K562 (cell line): ENCODE results near the gene EEF1A2. TPM values are rescaled to one million over a fixed set of nuclear protein-coding genes. Genes with fewer than 3 reads are reported as not detected.

Experiments
- ATAC-seq: fragments of 200-7000 bp; cut with Tn5 transposase; 3 replicates; pipeline ENCODE4 v1.9.1; 2020; ENCODE audit warnings: moderate library complexity
- BruUV-seq: library from RNA; stranded (reverse); fragments of 400-500 nt; replicated peaks from 2 replicates; lab custom pipeline; 2021; lab: Mats Ljungman, UMichigan
- CTCF ChIA-PET: fragments of 300-600 bp; formaldehyde crosslinking; extraction: SDS; loops from one replicate; lab custom pipeline; 2021; ENCODE audit warnings: low intra/inter-chr PET ratio; lab: Yijun Ruan, JAX
- POLR2A ChIA-PET: fragments of 300-600, 350-650 bp; sonication (Branson Sonifier 250); formaldehyde crosslinking; extraction: SDS; loops from one replicate; lab custom pipeline; 2021; ENCODE audit warnings: antibody characterized with exemption, inconsistent platforms; lab: Yijun Ruan, JAX
- DNase-seq, 4 experiments: peaks; one replicate each; pipeline versions ENCODE4 v3.0.0 to v3.0.0-alpha.2; 2011 to 2018; ENCODE audit warnings: low spot score in 3 of 4, mixed read lengths in 3 of 4; ENCODE audit errors: extremely low read depth in 1 of 4
- FAIRE-seq: peaks from 2 replicates; lab custom pipeline; 2011; peaks lifted over from hg19 to GRCh38; lab: Jason Lieb, UNC
- H2AFZ ChIP-seq: 2 replicates; pipeline ENCODE4 v1.6.0; 2011; ENCODE audit warnings: low read depth, low read length, control low read depth, inconsistent platforms
- H3K27ac ChIP-seq: fragments of 200-600 bp; 3 replicates; pipeline ENCODE4 v1.8.0; 2011; ENCODE audit warnings: low read depth, mild to moderate bottlenecking, control low read depth, inconsistent platforms, low read length, moderate library complexity, mixed read lengths; ENCODE audit errors: extremely low read depth
- H3K27me3 ChIP-seq, 2 experiments: fragments of 300-600 bp in 1 of 2; 2 replicates in 1 of 2; 3 replicates in 1 of 2; pipeline versions ENCODE4 v1.6.0 to v1.8.0; 2011; ENCODE audit warnings: inconsistent platforms in 2 of 2, low read length in 2 of 2, mild to moderate bottlenecking in 1 of 2, mixed read lengths in 1 of 2, moderate library complexity in 1 of 2; ENCODE audit not compliant: control insufficient read depth in 2 of 2, insufficient read depth in 2 of 2
- H3K36me3 ChIP-seq: fragments of 300-600 bp; 3 replicates; pipeline ENCODE4 v1.8.0; 2011; ENCODE audit warnings: mild to moderate bottlenecking, low read length, inconsistent platforms; ENCODE audit not compliant: control insufficient read depth, insufficient read depth
- H3K4me1 ChIP-seq, 2 experiments: fragments of 200-600 bp in 1 of 2; replicated peaks in 1 of 2; 2 replicates in 1 of 2; 3 replicates in 1 of 2; pipeline versions ENCODE4 v1.5.1 to v1.8.0; 2011; ENCODE audit warnings: inconsistent platforms in 2 of 2, low read length in 2 of 2, mild to moderate bottlenecking in 1 of 2, mixed read lengths in 1 of 2, moderate library complexity in 1 of 2; ENCODE audit not compliant: control insufficient read depth in 2 of 2, insufficient read depth in 2 of 2
- H3K4me2 ChIP-seq: 2 replicates; pipeline ENCODE4 v1.6.1; 2011; ENCODE audit warnings: low read length, control low read depth, inconsistent platforms, mixed read lengths; ENCODE audit not compliant: insufficient read depth
- H3K4me3 ChIP-seq: fragments of 200-600 bp; sonication (generic), shearing (Covaris generic); 2 replicates; pipeline ENCODE4 v1.5.1; 2016; ENCODE audit warnings: control low read depth, inconsistent platforms
- H3K79me2 ChIP-seq: fragments of 200-600 bp; 3 replicates; pipeline ENCODE4 v1.8.0; 2011; ENCODE audit warnings: low read length, inconsistent platforms; ENCODE audit not compliant: control insufficient read depth, insufficient read depth
- H3K9ac ChIP-seq, 2 experiments: 2 replicates each; pipeline versions ENCODE4 v1.6.0 to v1.6.1; 2011; ENCODE audit warnings: low read depth in 2 of 2, low read length in 2 of 2, control low read depth in 1 of 2, inconsistent platforms in 1 of 2, mild to moderate bottlenecking in 1 of 2, mixed read lengths in 1 of 2; ENCODE audit not compliant: insufficient read depth in 1 of 2
- H3K9me1 ChIP-seq: one replicate; pipeline ENCODE4 v1.6.0; 2011; ENCODE audit warnings: inconsistent platforms, mild to moderate bottlenecking, low read length, moderate library complexity; ENCODE audit not compliant: control insufficient read depth, insufficient read depth
- H3K9me3 ChIP-seq: replicated peaks from 2 replicates; pipeline ENCODE4 v1.5.1; 2011; ENCODE audit warnings: low read depth, low read length, inconsistent platforms; ENCODE audit not compliant: control insufficient read depth, insufficient read depth
- H4K20me1 ChIP-seq: replicated peaks from 2 replicates; pipeline ENCODE4 v1.6.1; 2011; ENCODE audit warnings: low read length, inconsistent platforms, mixed read lengths; ENCODE audit not compliant: control insufficient read depth, insufficient read depth
- CBFA2T2 ChIP-seq: fragments of 450-650 bp; conservative IDR thresholded peaks from 2 replicates; pipeline ENCODE4 v1.6.1; 2017; ENCODE audit warnings: mild to moderate bottlenecking
- CCNT2 ChIP-seq: IDR thresholded peaks from 2 replicates; pipeline ENCODE4 v1.6.1; 2011; ENCODE audit warnings: borderline replicate concordance, low read depth, mild to moderate bottlenecking, moderate library complexity, mixed read lengths, low read length; ENCODE audit not compliant: insufficient read length; ENCODE audit errors: extremely low read depth
- KDM5B ChIP-seq: fragments of 200-600 bp; sonication (generic); IDR thresholded peaks from 2 replicates; pipeline ENCODE4 v1.6.1; 2012; ENCODE audit warnings: low read depth, mild to moderate bottlenecking, moderate library complexity, low read length, control low read depth, inconsistent platforms; ENCODE audit not compliant: insufficient replicate concordance
- NCOR1 ChIP-seq: fragments of 450-650 bp; IDR thresholded peaks from 2 replicates; pipeline ENCODE4 v1.6.1; 2016; ENCODE audit warnings: mild to moderate bottlenecking, moderate library complexity
- NR1H2 ChIP-seq: sonication (generic); formaldehyde crosslinking; IDR thresholded peaks from 2 replicates; pipeline ENCODE4 v1.4.0; 2020; ENCODE audit warnings: mild to moderate bottlenecking, missing genetic modification reagents
- SIRT6 ChIP-seq: IDR thresholded peaks from one replicate; pipeline ENCODE4 v1.6.1; 2012; ENCODE audit warnings: low read depth, mild to moderate bottlenecking, control low read depth, inconsistent platforms, low read length, moderate library complexity
- SNRNP70 ChIP-seq: fragments of 200-400 bp; formaldehyde crosslinking; optimal IDR thresholded peaks from 2 replicates; pipeline ENCODE3; 2017; ENCODE audit warnings: low read depth, low read length
- SREBF1 ChIP-seq: fragments of 150-350 bp; IDR thresholded peaks from 2 replicates; pipeline ENCODE4 v1.6.1; 2014; ENCODE audit warnings: antibody characterized with exemption, low read depth, low read length, borderline replicate concordance
- TCF7L2 ChIP-seq: fragments of 150-350 bp; IDR thresholded peaks from 2 replicates; pipeline ENCODE4 v1.6.1; 2016; ENCODE audit warnings: low read depth, mild to moderate bottlenecking, low read length, moderate library complexity
- ZNF445 ChIP-seq: fragments of 250-450 bp; sonication (Bioruptor Pico); IDR thresholded peaks from 2 replicates; pipeline ENCODE4 v1.4.0; 2020; ENCODE audit warnings: low read depth, mild to moderate bottlenecking, moderate library complexity
- WGBS: fragments of 100-300 bp; shearing (Covaris generic); methylation state at CpG from one replicate; pipeline ENCODE4 v1.1.6; 2016; ENCODE audit warnings: low coverage, mixed read lengths; ENCODE audit not compliant: insufficient coverage; ENCODE audit errors: missing lambda C conversion rate; 5-methylcytosine and 5-hydroxymethylcytosine counted together
- in situ Hi-C: fragments of 300-500 bp; cut with MboI; formaldehyde crosslinking; loops from 4 replicates; pipeline ENCODE4 v1.15.0; 2018; ENCODE audit warnings: inconsistent platforms, mixed read lengths
- intact Hi-C: fragments of 100-400 bp; cut with micrococcal nuclease; formaldehyde crosslinking; loops from 2 replicates; pipeline ENCODE4 v1.14.2; 2022
- polyA plus RNA-seq, 8 experiments: library from polyadenylated mRNA; depleted of rRNA in 4 of 8; stranded (reverse) in 5 of 8; unstranded in 3 of 8; fragments of >200 nt; fragmentation: Nextera tagmentation in 2 of 8; fragmentation: Illumina TruSeq in 1 of 8; extraction: Ambion mirVana in 2 of 8; extraction: Trizol in 1 of 8; gene quantifications; 2 replicates each; pipeline versions ENCODE4 v1.2.1 to v1.2.3, GENCODE V29; 2011 to 2014; ENCODE audit warnings: inconsistent platforms in 1 of 8, missing spikeins in 1 of 8
- total RNA-seq, 7 experiments: library from RNA; depleted of rRNA in 6 of 7; stranded (reverse); fragments of >200 nt in 6 of 7; fragmentation: Illumina TruSeq in 2 of 7; extraction: Trizol in 2 of 7; gene quantifications; 2 replicates each; pipeline versions ENCODE4 v1.2.1 to v1.2.3, GENCODE V29; 2011 to 2021; ENCODE audit warnings: low replicate concordance in 1 of 7
- TF ChIP-seq, protein P1 (sequence below): sonication (generic); formaldehyde crosslinking; IDR thresholded peaks from 2 replicates; pipeline ENCODE4 v1.8.0; 2022; ENCODE audit warnings: missing genetic modification reagents, mild to moderate bottlenecking, moderate library complexity, borderline replicate concordance
- TF ChIP-seq, protein P2 (sequence below): fragments of 200-800 bp; sonication (Bioruptor generic); IDR thresholded peaks from 2 replicates; pipeline ENCODE4 v1.6.1; 2017; ENCODE audit warnings: missing genetic modification characterization, missing compliant biosample characterization
- TF ChIP-seq, protein P3 (sequence below): sonication (generic); formaldehyde crosslinking; IDR thresholded peaks from 2 replicates; pipeline ENCODE4 v1.8.0; 2022; ENCODE audit warnings: mild to moderate bottlenecking, missing genetic modification reagents, borderline replicate concordance
- TF ChIP-seq, protein P4 (sequence below): fragments of 450-650 bp; IDR thresholded peaks from 2 replicates; pipeline ENCODE4 v1.6.1; 2018; ENCODE audit warnings: mild to moderate bottlenecking, low read depth; ENCODE audit not compliant: partially characterized antibody
- TF ChIP-seq, protein P5 (sequence below): fragments of 250-450 bp; sonication (Bioruptor Pico); IDR thresholded peaks from 2 replicates; pipeline ENCODE4 v1.8.0; 2022; ENCODE audit warnings: moderate library complexity, mild to moderate bottlenecking, inconsistent platforms

The EEF1A2 gene
- total and polyA plus RNA-seq, 9 of the 15 experiments (the other 6 are each of a cell fraction or from before 2014, with no cell fraction given): 0.04 to 29.6 (median 11.5) TPM

DNA sequence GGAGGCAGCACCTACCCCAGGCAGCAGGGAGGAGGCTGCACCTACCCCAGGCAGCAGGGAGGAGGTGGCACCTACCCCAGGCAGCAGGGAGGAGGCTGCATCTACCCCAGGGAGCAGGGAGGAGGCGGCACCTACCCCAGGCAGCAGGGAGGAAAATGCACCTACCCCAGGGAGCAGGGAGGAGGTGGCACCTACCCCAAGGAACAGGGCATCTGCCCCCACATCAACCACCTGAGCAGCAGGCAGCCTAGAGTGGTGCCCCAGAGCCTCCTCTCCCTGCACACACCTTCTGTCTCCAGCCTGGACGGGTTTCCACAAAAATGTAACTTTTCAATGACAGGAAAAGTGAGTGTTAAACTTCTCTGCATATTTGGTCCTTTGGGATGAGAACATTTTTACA, 36.6 kb downstream of the EEF1A2 start:
- H3K9me1 ChIP-seq: no peaks in the 10 kb centered on the region
- H3K9me3 ChIP-seq: no peaks in the 10 kb centered on the region
- H3K79me2 ChIP-seq: no peaks in the 10 kb centered on the region
- intact Hi-C loops: no loop called here
- H3K4me3 ChIP-seq: no peak overlapping the region
- no peak for FAIRE-seq
- no TSS peak for BruUV-seq
- CTCF ChIA-PET: no interaction called here
- H2AFZ ChIP-seq: no peak overlapping the region
- peaks cover 0 to 28% of the 10 kb centered on the region in 2 experiments; a peak in 2 of 5 replicates for H3K4me1 ChIP-seq
- POLR2A ChIA-PET: no interaction called here
- H4K20me1 ChIP-seq: peaks cover 3% of the 10 kb centered on the region; the same call in 1 of the 2 replicates
- WGBS: 0% methylated on average over 2 of the region's 2 CpGs
- H3K27me3 ChIP-seq: peaks cover 37 to 85% of the 10 kb centered on the region in 2 experiments; a peak in 4 of 5 replicates
- DNase-seq: no peak
- ATAC-seq: no peak
- no peak overlapping the region for H3K9ac ChIP-seq
- no peaks in the 10 kb centered on the region for H3K36me3 ChIP-seq
- H3K27ac ChIP-seq: no peak overlapping the region
- in situ Hi-C loops: no loop called here
- no peak overlapping the region for H3K4me2 ChIP-seq
- TF ChIP-seq, protein P1, sequence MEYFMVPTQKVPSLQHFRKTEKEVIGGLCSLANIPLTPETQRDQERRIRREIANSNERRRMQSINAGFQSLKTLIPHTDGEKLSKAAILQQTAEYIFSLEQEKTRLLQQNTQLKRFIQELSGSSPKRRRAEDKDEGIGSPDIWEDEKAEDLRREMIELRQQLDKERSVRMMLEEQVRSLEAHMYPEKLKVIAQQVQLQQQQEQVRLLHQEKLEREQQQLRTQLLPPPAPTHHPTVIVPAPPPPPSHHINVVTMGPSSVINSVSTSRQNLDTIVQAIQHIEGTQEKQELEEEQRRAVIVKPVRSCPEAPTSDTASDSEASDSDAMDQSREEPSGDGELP (CRISPR knock-in tag): no peak
- TF ChIP-seq ZNF445 (CRISPR knock-in tag) (no peak), SREBF1 (no peak), SNRNP70 (no peak), CBFA2T2 (no peak), KDM5B (no peak), NR1H2 (CRISPR knock-in tag) (no peak), SIRT6 (no peak), CCNT2 (no peak), TCF7L2 (no peak), NCOR1 (no peak)
- TF ChIP-seq, protein P2, sequence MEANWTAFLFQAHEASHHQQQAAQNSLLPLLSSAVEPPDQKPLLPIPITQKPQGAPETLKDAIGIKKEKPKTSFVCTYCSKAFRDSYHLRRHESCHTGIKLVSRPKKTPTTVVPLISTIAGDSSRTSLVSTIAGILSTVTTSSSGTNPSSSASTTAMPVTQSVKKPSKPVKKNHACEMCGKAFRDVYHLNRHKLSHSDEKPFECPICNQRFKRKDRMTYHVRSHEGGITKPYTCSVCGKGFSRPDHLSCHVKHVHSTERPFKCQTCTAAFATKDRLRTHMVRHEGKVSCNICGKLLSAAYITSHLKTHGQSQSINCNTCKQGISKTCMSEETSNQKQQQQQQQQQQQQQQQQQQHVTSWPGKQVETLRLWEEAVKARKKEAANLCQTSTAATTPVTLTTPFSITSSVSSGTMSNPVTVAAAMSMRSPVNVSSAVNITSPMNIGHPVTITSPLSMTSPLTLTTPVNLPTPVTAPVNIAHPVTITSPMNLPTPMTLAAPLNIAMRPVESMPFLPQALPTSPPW (CRISPR knock-in tag): no peak
- TF ChIP-seq, protein P3, sequence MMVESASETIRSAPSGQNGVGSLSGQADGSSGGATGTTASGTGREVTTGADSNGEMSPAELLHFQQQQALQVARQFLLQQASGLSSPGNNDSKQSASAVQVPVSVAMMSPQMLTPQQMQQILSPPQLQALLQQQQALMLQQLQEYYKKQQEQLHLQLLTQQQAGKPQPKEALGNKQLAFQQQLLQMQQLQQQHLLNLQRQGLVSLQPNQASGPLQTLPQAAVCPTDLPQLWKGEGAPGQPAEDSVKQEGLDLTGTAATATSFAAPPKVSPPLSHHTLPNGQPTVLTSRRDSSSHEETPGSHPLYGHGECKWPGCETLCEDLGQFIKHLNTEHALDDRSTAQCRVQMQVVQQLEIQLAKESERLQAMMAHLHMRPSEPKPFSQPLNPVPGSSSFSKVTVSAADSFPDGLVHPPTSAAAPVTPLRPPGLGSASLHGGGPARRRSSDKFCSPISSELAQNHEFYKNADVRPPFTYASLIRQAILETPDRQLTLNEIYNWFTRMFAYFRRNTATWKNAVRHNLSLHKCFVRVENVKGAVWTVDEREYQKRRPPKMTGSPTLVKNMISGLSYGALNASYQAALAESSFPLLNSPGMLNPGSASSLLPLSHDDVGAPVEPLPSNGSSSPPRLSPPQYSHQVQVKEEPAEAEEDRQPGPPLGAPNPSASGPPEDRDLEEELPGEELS (CRISPR knock-in tag): no peak
- TF ChIP-seq, protein P4, sequence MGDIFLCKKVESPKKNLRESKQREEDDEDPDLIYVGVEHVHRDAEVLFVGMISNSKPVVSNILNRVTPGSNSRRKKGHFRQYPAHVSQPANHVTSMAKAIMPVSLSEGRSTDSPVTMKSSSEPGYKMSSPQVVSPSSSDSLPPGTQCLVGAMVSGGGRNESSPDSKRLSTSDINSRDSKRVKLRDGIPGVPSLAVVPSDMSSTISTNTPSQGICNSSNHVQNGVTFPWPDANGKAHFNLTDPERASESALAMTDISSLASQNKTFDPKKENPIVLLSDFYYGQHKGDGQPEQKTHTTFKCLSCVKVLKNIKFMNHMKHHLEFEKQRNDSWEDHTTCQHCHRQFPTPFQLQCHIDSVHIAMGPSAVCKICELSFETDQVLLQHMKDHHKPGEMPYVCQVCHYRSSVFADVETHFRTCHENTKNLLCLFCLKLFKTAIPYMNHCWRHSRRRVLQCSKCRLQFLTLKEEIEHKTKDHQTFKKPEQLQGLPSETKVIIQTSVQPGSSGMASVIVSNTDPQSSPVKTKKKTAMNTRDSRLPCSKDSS: no peak
- TF ChIP-seq, protein P5, sequence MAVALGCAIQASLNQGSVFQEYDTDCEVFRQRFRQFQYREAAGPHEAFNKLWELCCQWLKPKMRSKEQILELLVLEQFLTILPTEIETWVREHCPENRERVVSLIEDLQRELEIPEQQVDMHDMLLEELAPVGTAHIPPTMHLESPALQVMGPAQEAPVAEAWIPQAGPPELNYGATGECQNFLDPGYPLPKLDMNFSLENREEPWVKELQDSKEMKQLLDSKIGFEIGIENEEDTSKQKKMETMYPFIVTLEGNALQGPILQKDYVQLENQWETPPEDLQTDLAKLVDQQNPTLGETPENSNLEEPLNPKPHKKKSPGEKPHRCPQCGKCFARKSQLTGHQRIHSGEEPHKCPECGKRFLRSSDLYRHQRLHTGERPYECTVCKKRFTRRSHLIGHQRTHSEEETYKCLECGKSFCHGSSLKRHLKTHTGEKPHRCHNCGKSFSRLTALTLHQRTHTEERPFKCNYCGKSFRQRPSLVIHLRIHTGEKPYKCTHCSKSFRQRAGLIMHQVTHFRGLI (CRISPR knock-in tag): no peak
